Fibroblast of pulmonary artery (primary cell): Measurements from ENCODE around the gene UBR4.
A peak's percentile ranks its signal among the peaks of the same experiment; 100 is the strongest.

Experiments
- DNase-seq: peaks from one replicate; pipeline ENCODE4 v3.0.0-alpha.2; 2010; ENCODE audit warnings: low read depth
- H3K4me3 ChIP-seq: replicated peaks from 2 replicates; pipeline ENCODE4 v1.5.1; 2011; ENCODE audit warnings: low read depth, mild to moderate bottlenecking, control low read depth, low read length, moderate library complexity
- CTCF ChIP-seq: IDR thresholded peaks from 2 replicates; pipeline ENCODE4 v1.5.1; 2011; ENCODE audit warnings: mild to moderate bottlenecking, control low read depth, low read length, inconsistent platforms; ENCODE audit errors: missing control alignments

The UBR4 gene

DNA sequence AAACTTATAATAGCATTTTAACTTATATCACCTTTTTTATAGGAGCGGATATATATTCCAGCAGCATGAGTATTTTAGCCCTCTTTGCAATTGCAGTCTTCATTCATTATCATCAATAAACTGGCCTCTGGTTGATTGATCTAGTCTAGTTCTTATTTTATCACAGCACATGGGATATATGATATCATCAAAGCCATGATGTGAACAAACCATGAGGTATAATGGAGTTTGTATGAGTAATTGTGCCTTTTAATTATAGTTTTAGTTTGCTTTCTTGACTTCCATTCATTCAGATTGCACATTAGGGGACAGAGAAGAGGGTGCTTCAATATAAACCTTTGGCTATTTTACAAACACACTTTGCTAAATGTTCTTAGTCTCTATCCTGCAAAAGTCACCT, 3.5 kb upstream of the UBR4 start:
- TF ChIP-seq CTCF: no peak
- no peak overlapping the region for H3K4me3 ChIP-seq
- DNase-seq: no peak

DNA sequence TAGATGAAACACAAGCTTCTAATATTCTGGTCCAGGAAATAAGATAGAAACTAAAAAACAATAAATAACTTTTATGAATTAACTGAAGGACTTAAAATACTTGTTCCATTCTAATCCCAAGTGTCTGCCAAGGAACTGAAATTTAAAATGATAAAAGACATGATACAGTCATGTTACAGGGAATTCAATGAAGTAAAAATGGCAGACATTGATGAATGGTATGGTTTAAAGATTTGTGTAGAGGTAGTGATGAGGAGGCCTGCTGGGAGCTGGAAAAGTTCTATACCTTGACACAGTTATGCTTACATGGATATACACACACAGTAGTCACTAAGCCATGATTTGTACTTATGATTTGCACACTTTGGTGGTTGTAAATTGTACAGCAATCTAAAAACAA, 2.1 kb upstream of the UBR4 start:
- H3K4me3 ChIP-seq: no peak overlapping the region
- no peak for DNase-seq
- TF ChIP-seq CTCF: no peak

GRCh38 chr1:19210772-19211549, 895 bp upstream of the UBR4 start:
- peak; percentile 14 for DNase-seq
- peak overlapping the region; percentile 93 for H3K4me3 ChIP-seq
- no peak for TF ChIP-seq CTCF

GRCh38 chr1:19209439-19209989, 552 bp downstream of the UBR4 start:
- DNase-seq: peak; percentile 53
- TF ChIP-seq CTCF: no peak
- H3K4me3 ChIP-seq: peak overlapping the region; percentile 93

- peak; percentile 62 for DNase-seq
- TF ChIP-seq CTCF: no peak
- peak overlapping the region; percentile 93 for H3K4me3 ChIP-seq
Measured at GRCh38 chr1:19208710-19209438, 1.2 kb downstream of the UBR4 start.

DNA sequence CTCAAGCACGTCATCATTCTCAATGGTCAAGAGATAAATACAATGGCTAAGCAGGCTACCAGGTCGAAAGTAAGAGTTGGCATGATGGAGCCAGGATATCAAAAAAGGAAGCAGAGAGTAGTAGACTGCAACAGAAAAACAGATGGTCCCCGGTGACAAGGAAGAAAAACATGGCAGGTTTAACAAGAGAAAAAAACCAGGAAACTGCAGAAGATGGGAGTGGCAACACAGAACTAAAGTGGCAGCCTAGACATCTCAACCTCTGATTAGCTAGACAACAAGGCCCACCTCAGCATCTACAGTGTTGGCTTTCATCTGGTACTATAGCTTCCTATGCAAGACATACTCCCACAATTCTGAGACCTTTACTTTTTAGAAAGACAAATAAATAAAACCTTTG, 3.1 kb downstream of the UBR4 start:
- no peak overlapping the region for H3K4me3 ChIP-seq
- no peak for DNase-seq
- TF ChIP-seq CTCF: no peak

DNA sequence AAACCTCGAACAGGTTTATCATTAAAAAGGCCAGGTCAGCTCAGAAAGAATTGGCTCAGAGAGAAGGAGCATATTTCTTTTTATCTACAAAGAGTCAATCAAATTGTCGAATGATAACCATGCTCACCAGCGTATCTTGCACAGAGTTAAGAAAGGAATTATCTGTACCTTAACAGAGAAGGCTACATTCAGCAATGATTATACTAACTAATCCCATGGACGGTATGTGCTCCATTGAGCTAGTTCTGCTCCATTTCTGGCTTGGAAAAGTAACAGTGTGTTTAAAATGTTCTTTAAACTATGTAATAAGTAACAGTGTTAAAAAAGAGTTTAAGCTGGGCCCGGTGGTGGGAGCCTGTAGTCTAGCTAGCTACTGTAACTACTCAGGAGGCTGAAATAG, 4.2 kb downstream of the UBR4 start:
- DNase-seq: no peak
- TF ChIP-seq CTCF: no peak
- H3K4me3 ChIP-seq: no peak overlapping the region
